C1 segment of cervical spinal cord (tissue), 14 donors: ENCODE data around the gene EXOSC7.

Experiments
- DNase-seq, 14 donors: peaks; one replicate each; lab custom pipeline; 2025; lab: John Stamatoyannopoulos, UW

Gene EXOSC7

GRCh38 chr3:44992555-44993470 lies 16.8 kb downstream of the EXOSC7 start:
- DNase-seq = no peak

GRCh38 chr3:44993471-44994205 lies 17.6 kb downstream of the EXOSC7 start:
- DNase-seq = peak in 1 of 14 donors; percentile 51

- DNase-seq = peak in 1 of 14 donors; percentile 49
Observed at GRCh38 chr3:44995142-44995770, 19.2 kb downstream of the EXOSC7 start.

GRCh38 chr3:44996556-44996969 lies 20.5 kb downstream of the EXOSC7 start:
- DNase-seq = no peak

- DNase-seq = no peak
Observed at GRCh38 chr3:44999782-45000181, 23.7 kb downstream of the EXOSC7 start.

- no peak for DNase-seq
Observed at GRCh38 chr3:45000823-45001222, 24.8 kb downstream of the EXOSC7 start.

- no peak for DNase-seq
Observed at GRCh38 chr3:45001738-45002137, 25.7 kb downstream of the EXOSC7 start.

- no peak for DNase-seq
Observed at GRCh38 chr3:45002139-45002660, 26.2 kb downstream of the EXOSC7 start.

- peak in 1 of 14 donors; percentile 40 for DNase-seq
Observed at GRCh38 chr3:45002720-45003119, 26.7 kb downstream of the EXOSC7 start.

- no peak for DNase-seq
Observed at GRCh38 chr3:45003406-45003805, 27.4 kb downstream of the EXOSC7 start.

- DNase-seq = no peak
Observed at GRCh38 chr3:45003859-45004258, 27.8 kb downstream of the EXOSC7 start.

GRCh38 chr3:45007091-45007490 lies 31.0 kb downstream of the EXOSC7 start:
- DNase-seq = no peak

GRCh38 chr3:45008117-45008516 lies 32.1 kb downstream of the EXOSC7 start:
- DNase-seq = no peak

- no peak for DNase-seq
Observed at GRCh38 chr3:45009868-45010267, 33.8 kb downstream of the EXOSC7 start.

GRCh38 chr3:45010811-45011333 lies 34.8 kb downstream of the EXOSC7 start:
- no peak for DNase-seq

GRCh38 chr3:45011756-45012508 lies 35.9 kb downstream of the EXOSC7 start:
- DNase-seq = peak in 1 of 14 donors; percentile 14

GRCh38 chr3:45012577-45012976 lies 36.5 kb downstream of the EXOSC7 start:
- DNase-seq = no peak

- DNase-seq = no peak
Observed at GRCh38 chr3:45016916-45017315, 40.9 kb downstream of the EXOSC7 start.

GRCh38 chr3:45017821-45018220 lies 41.8 kb downstream of the EXOSC7 start:
- no peak for DNase-seq

GRCh38 chr3:45020534-45020933 lies 44.5 kb downstream of the EXOSC7 start:
- no peak for DNase-seq
